ENCODE results near the gene FOXI1.

GRCh38 chr5:170069512-170069911, 36.2 kb upstream of the FOXI1 start:
- TF ChIP-seq POLR2AphosphoS5 (IDR thresholded peaks at IDR 0.05) (no peak), CTCF (IDR thresholded peaks at IDR 0.05) (no peak), POLR2A (IDR thresholded peaks at IDR 0.05; ENCODE audit: low read depth) (no peak), EP300 (IDR thresholded peaks at IDR 0.05) (no peak)
